Measurements from ENCODE around the gene KCNN1.
"Not testable (repeated sequence)": the region's sequence is repeated elsewhere in the genome, so short reads cannot be mapped to it uniquely, and the experiment has no call there.

Gene KCNN1

GRCh38 chr19:18031401-18031800 is 64.5 kb downstream of the KCNN1 start:
- DNase-seq (ENCODE audit: low read depth) = not testable (repeated sequence)

- not testable (repeated sequence) for DNase-seq (ENCODE audit: low read depth)
These were observed 65.2 kb downstream of the KCNN1 start for GRCh38 chr19:18032102-18032501.

- no peak for DNase-seq (ENCODE audit: low read depth)
These were observed 74.1 kb downstream of the KCNN1 start for GRCh38 chr19:18041054-18041453.

DNA sequence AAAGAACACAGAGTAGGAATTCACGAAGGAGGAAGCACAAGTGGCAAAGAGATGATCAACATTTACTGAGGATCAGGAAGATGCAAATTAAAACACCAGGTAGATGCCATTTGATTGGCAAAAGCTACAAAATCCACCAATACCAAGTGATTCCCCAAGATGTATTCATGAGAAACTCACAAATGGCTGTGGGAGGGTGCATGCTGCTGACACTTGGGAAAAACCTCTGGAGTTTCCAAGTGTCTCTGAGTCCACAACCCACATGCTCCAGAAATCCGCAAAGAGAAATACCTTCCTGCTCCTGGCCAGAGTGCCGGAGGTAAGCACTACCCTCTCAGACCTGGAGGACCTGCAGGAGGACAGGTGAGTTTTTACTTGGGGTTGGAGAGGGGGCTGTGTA is 76.8 kb downstream of the KCNN1 start:
- DNase-seq (ENCODE audit: low read depth) = no peak

DNA sequence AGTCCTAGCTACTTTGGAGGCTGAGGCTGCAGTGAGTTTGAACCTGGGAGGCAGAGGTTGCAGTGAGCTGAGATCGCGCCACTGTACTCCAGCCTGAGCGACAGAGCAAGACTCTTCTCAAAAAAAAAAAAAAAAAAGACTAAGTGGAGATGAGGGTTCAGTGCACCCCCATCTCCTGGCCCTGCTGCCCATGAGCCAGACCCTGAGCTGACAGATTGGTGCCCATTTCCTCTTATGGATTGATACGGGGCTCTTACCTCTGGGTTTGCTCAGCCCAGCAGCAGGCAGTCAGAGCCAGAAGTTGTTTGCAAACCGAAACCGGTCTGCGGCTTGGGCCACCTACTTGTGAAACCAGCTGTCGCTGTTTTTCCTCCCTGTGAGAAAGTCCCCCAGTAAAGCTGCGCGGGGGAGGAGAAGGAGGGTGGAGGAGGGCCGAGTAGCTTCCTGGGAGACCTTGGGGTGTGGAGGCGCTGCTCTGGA is 78.0 kb downstream of the KCNN1 start:
- DNase-seq (ENCODE audit: low read depth) = peak; percentile 82

DNA sequence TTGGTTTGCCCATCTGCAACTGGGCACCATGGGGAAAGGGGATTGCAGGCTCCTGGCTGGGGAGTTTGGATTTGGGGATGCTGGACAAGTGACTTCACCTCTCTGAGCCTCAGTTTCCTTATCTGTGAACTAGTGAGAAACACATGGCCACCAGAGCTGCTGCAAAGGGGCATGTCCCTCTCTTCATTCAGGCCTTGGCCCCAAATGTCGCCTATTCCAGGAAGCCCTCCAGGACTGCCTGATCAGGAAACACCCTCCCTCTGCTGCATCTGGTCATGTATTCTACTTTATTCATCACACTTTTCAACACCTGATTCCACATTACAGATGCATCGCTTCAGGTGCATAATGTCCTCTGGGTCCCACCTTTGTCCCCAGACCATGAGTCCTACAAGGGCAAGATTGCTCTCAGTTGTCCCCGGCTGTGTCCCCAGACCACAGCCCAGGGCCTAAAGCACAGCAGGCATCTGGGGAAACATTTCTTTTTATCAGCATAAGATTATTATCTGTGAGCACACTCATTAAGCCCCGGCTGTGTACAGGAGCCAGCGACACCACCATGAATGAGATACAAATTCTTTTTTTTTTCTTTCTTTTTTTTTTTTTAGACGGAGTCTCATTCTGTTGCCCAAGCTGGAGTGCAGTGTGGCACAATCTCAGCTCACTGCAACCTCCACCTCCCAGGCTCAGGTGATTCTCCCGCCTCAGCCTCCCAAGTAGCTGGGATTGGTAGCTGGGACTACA is 78.6 kb downstream of the KCNN1 start:
- DNase-seq (ENCODE audit: low read depth) = no peak

- no peak for DNase-seq (ENCODE audit: low read depth)
These were observed 79.3 kb downstream of the KCNN1 start for GRCh38 chr19:18046059-18046718.

- DNase-seq (ENCODE audit: low read depth) = no peak
These were observed 82.5 kb downstream of the KCNN1 start for GRCh38 chr19:18049385-18049784.
